Endodermal cell (in vitro differentiated cells): ENCODE results near the gene BCL11B. TPM values are rescaled to one million over a fixed set of nuclear protein-coding genes. Genes with fewer than 3 reads are reported as not detected.
A peak's percentile ranks its signal among the peaks of the same experiment; 100 is the strongest.

Source experiments
- DNase-seq: peaks from one replicate; pipeline ENCODE4 v3.0.0-alpha.2; 2017
- H3K27ac ChIP-seq: 2 replicates; pipeline ENCODE4 v1.5.1; 2013; ENCODE audit warnings: mild to moderate bottlenecking, low read depth, low read length, moderate library complexity
- H3K27me3 ChIP-seq: 2 replicates; pipeline ENCODE4 v1.6.1; 2013; ENCODE audit warnings: mild to moderate bottlenecking, low read length, moderate library complexity; ENCODE audit not compliant: insufficient read depth, control insufficient read depth, poor library complexity, severe bottlenecking
- H3K36me3 ChIP-seq: 2 replicates; pipeline ENCODE4 v1.7.0; 2013; ENCODE audit warnings: mild to moderate bottlenecking, low read length, moderate library complexity; ENCODE audit not compliant: control insufficient read depth, insufficient read depth
- H3K4me1 ChIP-seq: one replicate; pipeline ENCODE4 v1.7.0; 2013; ENCODE audit warnings: low read length; ENCODE audit not compliant: control insufficient read depth, insufficient read depth
- H3K4me3 ChIP-seq: 2 replicates; pipeline ENCODE4 v1.5.1; 2013; ENCODE audit warnings: mild to moderate bottlenecking, low read length, moderate library complexity
- H3K9ac ChIP-seq: 2 replicates; pipeline ENCODE4 v1.6.1; 2013; ENCODE audit warnings: mild to moderate bottlenecking, low read length, moderate library complexity; ENCODE audit not compliant: poor library complexity, severe bottlenecking; ENCODE audit errors: extremely low read depth
- H3K9me3 ChIP-seq: 2 replicates; pipeline ENCODE4 v1.6.1; 2013; ENCODE audit warnings: mild to moderate bottlenecking, low read length, moderate library complexity; ENCODE audit not compliant: control insufficient read depth
- H3K27ac Mint-ChIP-seq: 2 replicates; pipeline ENCODE4 v1.8.0; 2020; ENCODE audit warnings: mixed read lengths
- H3K27me3 Mint-ChIP-seq: 2 replicates; pipeline ENCODE4 v1.8.0; 2021; ENCODE audit warnings: mild to moderate bottlenecking, mixed read lengths; ENCODE audit not compliant: insufficient read depth
- H3K36me3 Mint-ChIP-seq: 2 replicates; pipeline ENCODE4 v1.8.0; 2020; ENCODE audit warnings: low read depth, mixed read lengths
- H3K4me1 Mint-ChIP-seq: 2 replicates; pipeline ENCODE4 v1.8.0; 2020; ENCODE audit warnings: mixed read lengths
- H3K4me3 Mint-ChIP-seq: 2 replicates; pipeline ENCODE4 v1.8.0; 2020; ENCODE audit warnings: mild to moderate bottlenecking, moderate library complexity, mixed read lengths
- H3K9me3 Mint-ChIP-seq: 2 replicates; pipeline ENCODE4 v1.8.0; 2020; ENCODE audit warnings: mild to moderate bottlenecking, mixed read lengths
- WGBS, 2 experiments: methylation state at CpG; one replicate each; pipeline versions ENCODE4 v1.1.5 to v1.1.7; 2013; ENCODE audit warnings: missing lambda C conversion rate in 2 of 2, mixed read lengths in 1 of 2; ENCODE audit not compliant: insufficient coverage in 1 of 2, insufficient read length in 1 of 2; 5-methylcytosine and 5-hydroxymethylcytosine counted together
- total RNA-seq, 2 donors: library from RNA; stranded (reverse); fragmentation: NEBNext Ultra II Directional in 1 of 2; extraction: Animal tissue kit (Norgen Biotek cat#: 25700) in 1 of 2; gene quantifications; 2 replicates in 1 of 2; 3 replicates in 1 of 2; pipeline ENCODE4 v1.2.1, GENCODE V29; 2021
- TF ChIP-seq, protein P1 (sequence below): fragments of 200-600 bp; sonication (generic); conservative IDR thresholded peaks from 2 replicates; pipeline ENCODE4 v1.5.0; 2021; ENCODE audit warnings: antibody characterized with exemption, mild to moderate bottlenecking

The BCL11B gene
- total RNA-seq, 2 donors from 2014 or later, result 5.7 to 6.0 TPM

GRCh38 chr14:99196310-99196650 lies 75.7 kb downstream of the BCL11B start:
- Histone ChIP-seq H3K9ac (no peak overlapping the region), H3K36me3 (peaks cover 12% of the 10 kb centered on the region), H3K27ac (no peak overlapping the region), H3K4me3 (no peak overlapping the region), H3K4me1 (no peaks in the 10 kb centered on the region), H3K27me3 (no peaks in the 10 kb centered on the region), H3K9me3 (no peaks in the 10 kb centered on the region)
- Mint-ChIP-seq H3K4me1 (peaks cover 4% of the 10 kb centered on the region), H3K4me3 (no peak overlapping the region), H3K36me3 (no peaks in the 10 kb centered on the region), H3K27me3 (no peaks in the 10 kb centered on the region), H3K27ac (peak overlapping the region; percentile 26), H3K9me3 (no peaks in the 10 kb centered on the region)
- whole genome bisulfite sequencing, 2 experiments, result 98 to 100% methylated on average over 3 to 5 of the region's 5 CpGs
- TF ChIP-seq, protein P1, sequence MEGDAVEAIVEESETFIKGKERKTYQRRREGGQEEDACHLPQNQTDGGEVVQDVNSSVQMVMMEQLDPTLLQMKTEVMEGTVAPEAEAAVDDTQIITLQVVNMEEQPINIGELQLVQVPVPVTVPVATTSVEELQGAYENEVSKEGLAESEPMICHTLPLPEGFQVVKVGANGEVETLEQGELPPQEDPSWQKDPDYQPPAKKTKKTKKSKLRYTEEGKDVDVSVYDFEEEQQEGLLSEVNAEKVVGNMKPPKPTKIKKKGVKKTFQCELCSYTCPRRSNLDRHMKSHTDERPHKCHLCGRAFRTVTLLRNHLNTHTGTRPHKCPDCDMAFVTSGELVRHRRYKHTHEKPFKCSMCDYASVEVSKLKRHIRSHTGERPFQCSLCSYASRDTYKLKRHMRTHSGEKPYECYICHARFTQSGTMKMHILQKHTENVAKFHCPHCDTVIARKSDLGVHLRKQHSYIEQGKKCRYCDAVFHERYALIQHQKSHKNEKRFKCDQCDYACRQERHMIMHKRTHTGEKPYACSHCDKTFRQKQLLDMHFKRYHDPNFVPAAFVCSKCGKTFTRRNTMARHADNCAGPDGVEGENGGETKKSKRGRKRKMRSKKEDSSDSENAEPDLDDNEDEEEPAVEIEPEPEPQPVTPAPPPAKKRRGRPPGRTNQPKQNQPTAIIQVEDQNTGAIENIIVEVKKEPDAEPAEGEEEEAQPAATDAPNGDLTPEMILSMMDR, result no peak
- no peak for DNase-seq

GRCh38 chr14:99195602-99196309 lies 76.2 kb downstream of the BCL11B start:
- Mint-ChIP-seq H3K4me3 (no peak overlapping the region), H3K9me3 (no peaks in the 10 kb centered on the region), H3K27me3 (no peaks in the 10 kb centered on the region), H3K36me3 (no peaks in the 10 kb centered on the region), H3K27ac (no peak overlapping the region), H3K4me1 (peaks cover 4% of the 10 kb centered on the region)
- H3K27ac ChIP-seq, result no peak overlapping the region
- H3K27me3 ChIP-seq, result no peaks in the 10 kb centered on the region
- H3K9ac ChIP-seq, result no peak overlapping the region
- H3K9me3 ChIP-seq, result no peaks in the 10 kb centered on the region
- TF ChIP-seq, protein P1, result no peak
- DNase-seq, result no peak
- WGBS, 2 experiments, result 88 to 95% methylated on average over 10 to 15 of the region's 15 CpGs
- H3K4me3 ChIP-seq, result no peak overlapping the region
- H3K4me1 ChIP-seq, result no peaks in the 10 kb centered on the region
- H3K36me3 ChIP-seq, result peaks cover 12% of the 10 kb centered on the region

- Histone ChIP-seq H3K9ac (no peak overlapping the region), H3K4me1 (no peaks in the 10 kb centered on the region), H3K4me3 (no peak overlapping the region), H3K9me3 (no peaks in the 10 kb centered on the region), H3K36me3 (peaks cover 12% of the 10 kb centered on the region), H3K27ac (no peak overlapping the region), H3K27me3 (no peaks in the 10 kb centered on the region)
- no peaks in the 10 kb centered on the region for H3K36me3 Mint-ChIP-seq
- H3K9me3 Mint-ChIP-seq, result no peaks in the 10 kb centered on the region
- H3K4me1 Mint-ChIP-seq, result peaks cover 7% of the 10 kb centered on the region
- H3K4me3 Mint-ChIP-seq, result no peak overlapping the region
- H3K27me3 Mint-ChIP-seq, result no peaks in the 10 kb centered on the region
- TF ChIP-seq, protein P1, result no peak
- peak overlapping the region; percentile 52 for H3K27ac Mint-ChIP-seq
- no peak for DNase-seq
- WGBS, 2 experiments, result 90 to 92% methylated on average over 6 to 13 of the region's 13 CpGs
Measured at GRCh38 chr14:99194736-99195135, 77.3 kb downstream of the BCL11B start.
